ENCODE results near the gene SLC5A2. TPM values are rescaled to one million over a fixed set of nuclear protein-coding genes. Genes with fewer than 3 reads are reported as not detected.

SLC5A2 gene
- total and polyA plus RNA-seq, 2 of the 13 experiments (the other 11 are each of a cell fraction or from before 2014, with no cell fraction given) = 0.24 to 0.97 TPM

DNA sequence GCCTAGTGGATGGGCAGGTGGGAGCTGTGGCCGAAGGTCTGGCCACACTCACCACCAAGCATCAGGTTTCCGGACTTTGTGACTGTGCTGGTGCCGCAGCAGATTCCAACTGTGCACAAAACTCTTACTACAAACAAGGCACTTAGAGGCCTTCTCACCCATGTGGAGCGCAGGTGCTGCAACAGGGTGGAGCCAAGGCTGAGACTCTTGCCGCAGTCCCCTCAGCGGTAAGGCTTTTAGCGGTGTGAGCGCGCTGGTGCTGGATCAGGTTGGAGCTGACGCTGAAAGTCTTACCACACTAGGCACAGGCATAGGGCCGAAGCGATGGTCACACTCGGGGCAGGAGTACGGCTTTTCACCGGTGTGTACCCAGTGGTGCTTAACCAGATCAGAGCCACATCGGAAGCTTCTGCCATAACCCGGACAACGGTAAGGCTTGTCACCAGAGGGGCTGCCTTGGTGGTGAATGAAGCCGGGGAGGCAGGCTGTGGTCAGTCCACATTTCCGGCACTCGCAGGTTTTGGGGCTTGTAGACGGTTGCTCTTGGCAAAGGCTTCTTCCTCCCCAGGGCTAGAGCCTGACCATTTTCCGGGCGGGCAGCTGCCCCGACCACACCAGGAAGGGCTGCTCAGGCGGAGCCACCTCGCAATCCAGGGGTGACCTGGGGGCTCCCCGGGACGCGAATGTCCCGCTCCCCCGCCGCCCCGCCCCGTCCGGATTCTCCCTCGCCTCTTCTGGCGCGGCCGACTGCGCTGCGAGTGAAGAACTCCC is 24.7 kb upstream of the SLC5A2 start (continued):
- TF ChIP-seq ZBTB38 (CRISPR knock-in tag; IDR thresholded peaks at IDR 0.05) (peak; percentile 81; the same call in 1 of the 2 replicates), ZNF891 (CRISPR knock-in tag; IDR thresholded peaks at IDR 0.05) (peak; percentile 54; the same call in 1 of the 2 replicates), SRF (IDR thresholded peaks at IDR 0.05; ENCODE audit: low read depth, low read length) (peak; percentile 43; the same call in 1 of the 2 replicates), MAFK (conservative IDR thresholded peaks at IDR 0.05 in 1 of 2, IDR thresholded peaks at IDR 0.05 in 1 of 2; ENCODE audit: low read length in 2 of 2) (0 out of 4 replicates have a peak, but pooled peaks have one; percentile 1 to 14), ZNF317 (CRISPR knock-in tag; IDR thresholded peaks at IDR 0.05) (peak; percentile 73), ZNF34 (CRISPR knock-in tag; IDR thresholded peaks at IDR 0.05; ENCODE audit: borderline replicate concordance) (peak; percentile 29; the same call in 1 of the 2 replicates), RARA (CRISPR knock-in tag; IDR thresholded peaks at IDR 0.05) (peak; percentile 67; the same call in 1 of the 2 replicates), RFXANK (CRISPR knock-in tag; IDR thresholded peaks at IDR 0.05) (no peak), BCL6 (CRISPR knock-in tag; IDR thresholded peaks at IDR 0.05) (peak; percentile 92)
- TF ChIP-seq, protein P1, sequence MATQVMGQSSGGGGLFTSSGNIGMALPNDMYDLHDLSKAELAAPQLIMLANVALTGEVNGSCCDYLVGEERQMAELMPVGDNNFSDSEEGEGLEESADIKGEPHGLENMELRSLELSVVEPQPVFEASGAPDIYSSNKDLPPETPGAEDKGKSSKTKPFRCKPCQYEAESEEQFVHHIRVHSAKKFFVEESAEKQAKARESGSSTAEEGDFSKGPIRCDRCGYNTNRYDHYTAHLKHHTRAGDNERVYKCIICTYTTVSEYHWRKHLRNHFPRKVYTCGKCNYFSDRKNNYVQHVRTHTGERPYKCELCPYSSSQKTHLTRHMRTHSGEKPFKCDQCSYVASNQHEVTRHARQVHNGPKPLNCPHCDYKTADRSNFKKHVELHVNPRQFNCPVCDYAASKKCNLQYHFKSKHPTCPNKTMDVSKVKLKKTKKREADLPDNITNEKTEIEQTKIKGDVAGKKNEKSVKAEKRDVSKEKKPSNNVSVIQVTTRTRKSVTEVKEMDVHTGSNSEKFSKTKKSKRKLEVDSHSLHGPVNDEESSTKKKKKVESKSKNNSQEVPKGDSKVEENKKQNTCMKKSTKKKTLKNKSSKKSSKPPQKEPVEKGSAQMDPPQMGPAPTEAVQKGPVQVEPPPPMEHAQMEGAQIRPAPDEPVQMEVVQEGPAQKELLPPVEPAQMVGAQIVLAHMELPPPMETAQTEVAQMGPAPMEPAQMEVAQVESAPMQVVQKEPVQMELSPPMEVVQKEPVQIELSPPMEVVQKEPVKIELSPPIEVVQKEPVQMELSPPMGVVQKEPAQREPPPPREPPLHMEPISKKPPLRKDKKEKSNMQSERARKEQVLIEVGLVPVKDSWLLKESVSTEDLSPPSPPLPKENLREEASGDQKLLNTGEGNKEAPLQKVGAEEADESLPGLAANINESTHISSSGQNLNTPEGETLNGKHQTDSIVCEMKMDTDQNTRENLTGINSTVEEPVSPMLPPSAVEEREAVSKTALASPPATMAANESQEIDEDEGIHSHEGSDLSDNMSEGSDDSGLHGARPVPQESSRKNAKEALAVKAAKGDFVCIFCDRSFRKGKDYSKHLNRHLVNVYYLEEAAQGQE (IDR thresholded peaks at IDR 0.05; ENCODE audit: borderline replicate concordance in 1 of 2, low read depth in 1 of 2, low read length in 2 of 2) = peak in 1 of 2 experiments; percentile 77; a peak in 2 of 4 replicates
- TF ChIP-seq, protein P2, sequence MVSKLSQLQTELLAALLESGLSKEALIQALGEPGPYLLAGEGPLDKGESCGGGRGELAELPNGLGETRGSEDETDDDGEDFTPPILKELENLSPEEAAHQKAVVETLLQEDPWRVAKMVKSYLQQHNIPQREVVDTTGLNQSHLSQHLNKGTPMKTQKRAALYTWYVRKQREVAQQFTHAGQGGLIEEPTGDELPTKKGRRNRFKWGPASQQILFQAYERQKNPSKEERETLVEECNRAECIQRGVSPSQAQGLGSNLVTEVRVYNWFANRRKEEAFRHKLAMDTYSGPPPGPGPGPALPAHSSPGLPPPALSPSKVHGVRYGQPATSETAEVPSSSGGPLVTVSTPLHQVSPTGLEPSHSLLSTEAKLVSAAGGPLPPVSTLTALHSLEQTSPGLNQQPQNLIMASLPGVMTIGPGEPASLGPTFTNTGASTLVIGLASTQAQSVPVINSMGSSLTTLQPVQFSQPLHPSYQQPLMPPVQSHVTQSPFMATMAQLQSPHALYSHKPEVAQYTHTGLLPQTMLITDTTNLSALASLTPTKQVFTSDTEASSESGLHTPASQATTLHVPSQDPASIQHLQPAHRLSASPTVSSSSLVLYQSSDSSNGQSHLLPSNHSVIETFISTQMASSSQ (IDR thresholded peaks at IDR 0.05; ENCODE audit: low read depth) = 0 out of 2 replicates have a peak, but pooled peaks have one; percentile 33
- TF ChIP-seq, protein P2 (CRISPR knock-in tag; IDR thresholded peaks at IDR 0.05; ENCODE audit: borderline replicate concordance) = peak; percentile 76; the same call in 1 of the 2 replicates
- TF ChIP-seq, protein P3, sequence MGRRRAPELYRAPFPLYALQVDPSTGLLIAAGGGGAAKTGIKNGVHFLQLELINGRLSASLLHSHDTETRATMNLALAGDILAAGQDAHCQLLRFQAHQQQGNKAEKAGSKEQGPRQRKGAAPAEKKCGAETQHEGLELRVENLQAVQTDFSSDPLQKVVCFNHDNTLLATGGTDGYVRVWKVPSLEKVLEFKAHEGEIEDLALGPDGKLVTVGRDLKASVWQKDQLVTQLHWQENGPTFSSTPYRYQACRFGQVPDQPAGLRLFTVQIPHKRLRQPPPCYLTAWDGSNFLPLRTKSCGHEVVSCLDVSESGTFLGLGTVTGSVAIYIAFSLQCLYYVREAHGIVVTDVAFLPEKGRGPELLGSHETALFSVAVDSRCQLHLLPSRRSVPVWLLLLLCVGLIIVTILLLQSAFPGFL (CRISPR knock-in tag; IDR thresholded peaks at IDR 0.05) = no peak; the same call in 1 of the 2 replicates
- TF ChIP-seq, protein P4, sequence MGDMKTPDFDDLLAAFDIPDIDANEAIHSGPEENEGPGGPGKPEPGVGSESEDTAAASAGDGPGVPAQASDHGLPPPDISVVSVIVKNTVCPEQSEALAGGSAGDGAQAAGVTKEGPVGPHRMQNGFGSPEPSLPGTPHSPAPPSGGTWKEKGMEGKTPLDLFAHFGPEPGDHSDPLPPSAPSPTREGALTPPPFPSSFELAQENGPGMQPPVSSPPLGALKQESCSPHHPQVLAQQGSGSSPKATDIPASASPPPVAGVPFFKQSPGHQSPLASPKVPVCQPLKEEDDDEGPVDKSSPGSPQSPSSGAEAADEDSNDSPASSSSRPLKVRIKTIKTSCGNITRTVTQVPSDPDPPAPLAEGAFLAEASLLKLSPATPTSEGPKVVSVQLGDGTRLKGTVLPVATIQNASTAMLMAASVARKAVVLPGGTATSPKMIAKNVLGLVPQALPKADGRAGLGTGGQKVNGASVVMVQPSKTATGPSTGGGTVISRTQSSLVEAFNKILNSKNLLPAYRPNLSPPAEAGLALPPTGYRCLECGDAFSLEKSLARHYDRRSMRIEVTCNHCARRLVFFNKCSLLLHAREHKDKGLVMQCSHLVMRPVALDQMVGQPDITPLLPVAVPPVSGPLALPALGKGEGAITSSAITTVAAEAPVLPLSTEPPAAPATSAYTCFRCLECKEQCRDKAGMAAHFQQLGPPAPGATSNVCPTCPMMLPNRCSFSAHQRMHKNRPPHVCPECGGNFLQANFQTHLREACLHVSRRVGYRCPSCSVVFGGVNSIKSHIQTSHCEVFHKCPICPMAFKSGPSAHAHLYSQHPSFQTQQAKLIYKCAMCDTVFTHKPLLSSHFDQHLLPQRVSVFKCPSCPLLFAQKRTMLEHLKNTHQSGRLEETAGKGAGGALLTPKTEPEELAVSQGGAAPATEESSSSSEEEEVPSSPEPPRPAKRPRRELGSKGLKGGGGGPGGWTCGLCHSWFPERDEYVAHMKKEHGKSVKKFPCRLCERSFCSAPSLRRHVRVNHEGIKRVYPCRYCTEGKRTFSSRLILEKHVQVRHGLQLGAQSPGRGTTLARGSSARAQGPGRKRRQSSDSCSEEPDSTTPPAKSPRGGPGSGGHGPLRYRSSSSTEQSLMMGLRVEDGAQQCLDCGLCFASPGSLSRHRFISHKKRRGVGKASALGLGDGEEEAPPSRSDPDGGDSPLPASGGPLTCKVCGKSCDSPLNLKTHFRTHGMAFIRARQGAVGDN (CRISPR knock-in tag; IDR thresholded peaks at IDR 0.05) = peak; percentile 97
